T1000 (cell line): ENCODE data around the gene MTMR4.
"Not testable (repeated sequence)": the region's sequence is repeated elsewhere in the genome, so short reads cannot be mapped to it uniquely, and the experiment has no call there.

Experiments used
- DNase-seq: peaks from one replicate; lab custom pipeline; 2025; ENCODE audit warnings: mixed read lengths; lab: John Stamatoyannopoulos, UW

Gene MTMR4

GRCh38 chr17:58525239-58525638, 10.8 kb upstream of the MTMR4 start:
- DNase-seq = peak; percentile 11

- no peak for DNase-seq
Measured at GRCh38 chr17:58521680-58522079, 7.2 kb upstream of the MTMR4 start.

- no peak for DNase-seq
Measured at GRCh38 chr17:58520843-58521430, 6.5 kb upstream of the MTMR4 start.

GRCh38 chr17:58517928-58518609, 3.6 kb upstream of the MTMR4 start:
- DNase-seq = peak; percentile 100

- no peak for DNase-seq
Measured at GRCh38 chr17:58517378-58517927, 3.0 kb upstream of the MTMR4 start.

GRCh38 chr17:58516644-58517377, 2.4 kb upstream of the MTMR4 start:
- DNase-seq = no peak

- no peak for DNase-seq
Measured at GRCh38 chr17:58515286-58515685, 848 bp upstream of the MTMR4 start.

- no peak for DNase-seq
Measured at GRCh38 chr17:58514770-58515157, 326 bp upstream of the MTMR4 start.

- no peak for DNase-seq
Measured at GRCh38 chr17:58513267-58513964, 1.0 kb downstream of the MTMR4 start.

GRCh38 chr17:58510075-58510474, 4.4 kb downstream of the MTMR4 start:
- DNase-seq = no peak

GRCh38 chr17:58508341-58509067, 5.9 kb downstream of the MTMR4 start:
- DNase-seq = no peak

GRCh38 chr17:58507123-58507634, 7.3 kb downstream of the MTMR4 start:
- DNase-seq = peak; percentile 26

GRCh38 chr17:58506354-58507080, 7.9 kb downstream of the MTMR4 start:
- no peak for DNase-seq

- no peak for DNase-seq
Measured at GRCh38 chr17:58504826-58505351, 9.5 kb downstream of the MTMR4 start.

GRCh38 chr17:58503866-58504265, 10.6 kb downstream of the MTMR4 start:
- DNase-seq = no peak

GRCh38 chr17:58503134-58503533, 11.3 kb downstream of the MTMR4 start:
- not testable (repeated sequence) for DNase-seq

- DNase-seq = no peak
Measured at GRCh38 chr17:58501451-58501850, 13.0 kb downstream of the MTMR4 start.

- DNase-seq = no peak
Measured at GRCh38 chr17:58498177-58498828, 16.1 kb downstream of the MTMR4 start.

GRCh38 chr17:58493506-58493905, 20.9 kb downstream of the MTMR4 start:
- no peak for DNase-seq
